Stimulated activated memory B cell treated with anti-CD40 and anti-IgM and Interleukin-4, amounts not matched to agents 10 μg/mL and 1 μg/mL and 100 μg/mL, for 72 hours (primary cell): ENCODE data around the gene JAZF1.

Experiments
- ATAC-seq: fragments of 150-1000 bp; cut with Tn5 transposase; 2 replicates; pipeline ENCODE4 v1.10.0; 2021
- H3K27ac Mint-ChIP-seq: one replicate; pipeline ENCODE4 v1.8.0; 2022; ENCODE audit warnings: mild to moderate bottlenecking, mixed read lengths
- H3K27me3 Mint-ChIP-seq: one replicate; pipeline ENCODE4 v1.8.0; 2022; ENCODE audit warnings: mixed read lengths
- H3K36me3 Mint-ChIP-seq: one replicate; pipeline ENCODE4 v1.8.0; 2022; ENCODE audit warnings: mixed read lengths
- H3K4me1 Mint-ChIP-seq: one replicate; pipeline ENCODE4 v1.8.0; 2022; ENCODE audit warnings: mixed read lengths
- H3K4me3 Mint-ChIP-seq: one replicate; pipeline ENCODE4 v1.8.0; 2022; ENCODE audit warnings: mild to moderate bottlenecking, moderate library complexity, mixed read lengths
- H3K9me3 Mint-ChIP-seq: one replicate; pipeline ENCODE4 v1.8.0; 2022; ENCODE audit warnings: mixed read lengths

JAZF1 gene

DNA sequence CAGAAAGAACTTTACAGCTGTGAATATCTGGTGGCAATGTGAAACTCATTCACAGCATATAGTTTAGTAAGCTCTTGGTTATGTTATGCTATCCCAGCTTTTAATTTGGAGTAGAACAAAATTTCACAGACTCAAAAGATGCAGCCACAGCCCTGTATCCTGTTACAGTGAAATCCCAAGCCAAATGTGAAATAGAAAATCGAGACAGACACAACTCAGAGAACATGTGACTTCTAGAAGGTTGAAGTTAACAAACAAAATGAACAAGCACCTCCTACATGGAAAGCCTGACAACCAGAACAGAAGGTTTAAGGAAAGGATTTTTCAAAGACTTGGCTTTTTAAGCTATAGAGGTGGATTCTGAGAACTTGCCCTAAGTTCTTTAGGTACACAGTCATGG lies 39.6 kb downstream of the JAZF1 start:
- Mint-ChIP-seq H3K27me3 (no peaks in the 10 kb centered on the region), H3K9me3 (no peaks in the 10 kb centered on the region), H3K36me3 (peaks cover 37% of the 10 kb centered on the region), H3K27ac (no peak overlapping the region), H3K4me3 (no peak overlapping the region), H3K4me1 (peaks cover 26% of the 10 kb centered on the region)
- ATAC-seq = no peak

DNA sequence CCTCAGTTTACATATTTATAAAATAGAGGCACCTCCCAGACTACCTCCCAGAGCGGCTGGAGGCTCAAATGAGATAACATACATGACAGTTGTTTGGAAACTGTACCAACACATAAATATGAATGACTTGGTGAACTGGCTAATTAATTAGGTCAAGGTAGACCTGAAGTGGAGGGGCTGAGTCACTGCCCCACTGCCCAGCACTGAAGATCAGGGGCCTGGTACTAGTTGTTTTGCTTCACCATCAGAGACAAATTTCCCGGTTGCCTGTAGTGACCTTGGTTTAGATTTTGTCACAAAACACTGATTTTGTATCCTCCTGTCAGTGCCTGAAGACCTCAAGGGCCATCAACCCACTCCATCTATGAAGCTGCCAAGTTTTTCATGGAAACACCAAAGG lies 41.8 kb downstream of the JAZF1 start:
- H3K4me3 Mint-ChIP-seq = no peak overlapping the region
- no peaks in the 10 kb centered on the region for H3K9me3 Mint-ChIP-seq
- no peak overlapping the region for H3K27ac Mint-ChIP-seq
- H3K36me3 Mint-ChIP-seq = peaks cover 27% of the 10 kb centered on the region
- ATAC-seq = no peak
- peaks cover 17% of the 10 kb centered on the region for H3K4me1 Mint-ChIP-seq
- no peaks in the 10 kb centered on the region for H3K27me3 Mint-ChIP-seq

DNA sequence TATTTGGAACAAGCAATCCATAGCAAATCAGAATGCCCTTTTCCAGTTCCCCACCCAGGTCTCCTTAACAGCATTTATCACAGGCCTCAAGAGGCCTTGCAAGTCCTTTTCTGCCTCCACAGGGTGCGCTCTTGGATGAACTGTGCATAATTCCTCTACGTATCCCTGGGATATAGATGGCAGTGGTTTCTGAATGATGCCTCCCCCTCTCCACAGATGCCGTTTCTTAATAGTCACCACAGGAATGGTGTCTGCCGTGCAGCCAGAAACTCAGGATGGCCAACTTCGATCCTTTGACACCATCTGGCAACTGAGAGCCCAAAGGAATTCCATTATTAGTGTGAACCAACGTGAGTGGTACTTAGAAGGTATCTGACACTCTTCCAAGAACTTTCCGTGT lies 43.1 kb downstream of the JAZF1 start:
- no peak overlapping the region for H3K4me3 Mint-ChIP-seq
- H3K4me1 Mint-ChIP-seq = peaks cover 15% of the 10 kb centered on the region
- H3K36me3 Mint-ChIP-seq = peaks cover 27% of the 10 kb centered on the region
- no peaks in the 10 kb centered on the region for H3K9me3 Mint-ChIP-seq
- H3K27me3 Mint-ChIP-seq = no peaks in the 10 kb centered on the region
- no peak overlapping the region for H3K27ac Mint-ChIP-seq
- ATAC-seq = no peak

DNA sequence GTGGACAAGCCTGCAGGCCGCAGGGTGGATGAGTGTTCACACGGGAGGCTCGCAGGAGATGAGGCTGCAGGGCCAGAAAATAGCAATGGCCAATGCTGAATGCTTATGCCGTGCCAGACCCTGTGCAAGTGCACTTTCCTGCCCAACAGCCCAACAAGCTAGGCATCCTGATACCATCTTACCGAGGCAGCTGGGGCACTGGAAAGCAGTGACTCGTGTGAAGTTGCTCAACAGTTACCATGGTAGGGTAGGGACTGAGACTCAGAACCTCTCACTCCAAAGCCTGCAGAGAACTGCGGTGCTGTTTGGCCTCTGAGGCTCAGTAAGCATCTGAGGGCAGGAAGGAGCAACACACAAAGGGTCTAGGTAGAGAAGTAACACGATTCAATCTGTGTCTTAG lies 43.7 kb downstream of the JAZF1 start:
- ATAC-seq = no peak

DNA sequence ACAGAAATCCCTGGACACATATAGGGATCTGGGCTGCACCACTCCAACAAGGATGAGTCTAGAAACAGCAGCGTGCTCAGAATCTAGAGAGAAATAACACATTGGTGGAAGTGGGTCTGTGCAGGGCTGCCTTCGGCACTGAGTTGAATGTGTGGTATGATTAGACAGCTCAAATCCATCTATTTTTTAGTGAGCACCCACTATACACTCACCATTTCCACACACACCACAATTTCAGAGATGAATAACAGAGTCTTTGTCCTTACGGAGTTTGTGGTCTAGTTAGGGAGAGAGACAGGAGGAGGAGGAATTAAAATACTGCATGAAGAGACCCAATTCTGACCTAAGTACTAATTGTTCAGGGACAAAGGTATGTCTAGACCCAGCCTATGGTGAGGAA lies 44.2 kb downstream of the JAZF1 start:
- H3K4me3 Mint-ChIP-seq = no peak overlapping the region
- H3K27ac Mint-ChIP-seq = no peak overlapping the region
- no peaks in the 10 kb centered on the region for H3K27me3 Mint-ChIP-seq
- no peak for ATAC-seq
- H3K9me3 Mint-ChIP-seq = no peaks in the 10 kb centered on the region
- H3K4me1 Mint-ChIP-seq = peaks cover 17% of the 10 kb centered on the region
- H3K36me3 Mint-ChIP-seq = peaks cover 27% of the 10 kb centered on the region

More for the DNA sequence above, 43.7 kb downstream of the JAZF1 start:
- Mint-ChIP-seq H3K9me3 (no peaks in the 10 kb centered on the region), H3K4me3 (no peak overlapping the region), H3K36me3 (peaks cover 27% of the 10 kb centered on the region), H3K4me1 (peaks cover 13% of the 10 kb centered on the region), H3K27ac (no peak overlapping the region), H3K27me3 (no peaks in the 10 kb centered on the region)

DNA sequence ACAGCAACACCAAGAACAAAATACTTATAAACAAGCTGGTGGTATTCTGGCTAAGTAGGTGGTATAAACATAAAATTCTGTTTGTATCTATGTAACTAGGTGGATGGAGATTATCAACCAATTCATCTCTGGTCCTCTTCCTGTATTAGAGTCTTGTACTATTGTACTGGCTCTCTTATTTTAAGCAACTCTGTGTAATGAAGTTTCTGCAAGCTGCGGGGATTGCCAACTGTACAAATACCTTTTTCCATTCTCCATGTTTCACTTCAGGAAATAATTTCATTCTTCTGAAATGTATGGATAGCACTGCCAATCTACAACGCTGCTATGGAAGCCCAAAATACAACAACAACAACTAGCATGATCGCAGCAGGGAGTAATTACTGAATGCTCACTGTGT lies 44.8 kb downstream of the JAZF1 start:
- Mint-ChIP-seq H3K27ac (no peak overlapping the region), H3K27me3 (no peaks in the 10 kb centered on the region), H3K9me3 (no peaks in the 10 kb centered on the region), H3K4me3 (no peak overlapping the region), H3K4me1 (peaks cover 23% of the 10 kb centered on the region), H3K36me3 (peaks cover 27% of the 10 kb centered on the region)
- no peak for ATAC-seq

DNA sequence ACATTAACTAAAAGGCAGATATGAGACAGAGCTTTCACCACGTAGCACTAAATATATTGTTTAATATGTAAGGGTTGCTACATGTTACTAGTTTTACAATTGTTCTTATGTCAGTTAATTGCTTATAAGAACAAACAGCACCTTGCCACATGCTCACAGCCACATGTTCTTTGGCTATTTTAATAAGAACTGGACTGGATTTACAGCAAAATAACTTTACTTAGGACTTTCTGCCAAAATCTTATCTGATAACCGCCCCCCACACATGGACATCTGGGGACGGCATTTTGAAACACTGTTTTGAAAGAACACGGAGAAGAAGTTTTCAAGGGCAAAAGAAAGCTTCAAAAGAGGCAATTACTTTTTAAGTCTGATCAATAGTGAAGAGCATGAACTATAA lies 45.3 kb downstream of the JAZF1 start:
- H3K36me3 Mint-ChIP-seq = peaks cover 27% of the 10 kb centered on the region
- H3K4me1 Mint-ChIP-seq = peaks cover 28% of the 10 kb centered on the region
- no peak overlapping the region for H3K27ac Mint-ChIP-seq
- H3K27me3 Mint-ChIP-seq = no peaks in the 10 kb centered on the region
- no peaks in the 10 kb centered on the region for H3K9me3 Mint-ChIP-seq
- H3K4me3 Mint-ChIP-seq = no peak overlapping the region
- ATAC-seq = no peak

DNA sequence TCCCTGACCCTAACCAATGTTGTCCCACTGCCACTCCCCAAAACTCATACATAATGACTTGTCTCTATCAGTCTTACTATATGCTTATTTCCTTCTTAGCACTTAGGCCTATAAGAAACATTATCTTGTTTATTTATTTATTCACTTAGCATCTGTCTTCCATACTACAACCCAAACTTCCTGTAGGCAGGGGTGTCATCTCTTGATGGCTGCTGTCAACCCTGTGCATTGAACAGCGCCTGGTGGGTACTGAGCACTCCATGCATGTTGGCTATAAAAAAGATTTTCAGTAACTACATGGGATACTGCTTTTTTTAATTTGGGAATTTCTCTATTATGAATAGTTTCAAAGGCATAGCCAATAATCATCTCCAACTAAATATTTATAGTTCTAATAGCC lies 46.7 kb downstream of the JAZF1 start:
- H3K27me3 Mint-ChIP-seq = no peaks in the 10 kb centered on the region
- H3K9me3 Mint-ChIP-seq = no peaks in the 10 kb centered on the region
- H3K27ac Mint-ChIP-seq = no peak overlapping the region
- peaks cover 35% of the 10 kb centered on the region for H3K4me1 Mint-ChIP-seq
- no peak for ATAC-seq
- H3K4me3 Mint-ChIP-seq = no peak overlapping the region
- peaks cover 21% of the 10 kb centered on the region for H3K36me3 Mint-ChIP-seq

DNA sequence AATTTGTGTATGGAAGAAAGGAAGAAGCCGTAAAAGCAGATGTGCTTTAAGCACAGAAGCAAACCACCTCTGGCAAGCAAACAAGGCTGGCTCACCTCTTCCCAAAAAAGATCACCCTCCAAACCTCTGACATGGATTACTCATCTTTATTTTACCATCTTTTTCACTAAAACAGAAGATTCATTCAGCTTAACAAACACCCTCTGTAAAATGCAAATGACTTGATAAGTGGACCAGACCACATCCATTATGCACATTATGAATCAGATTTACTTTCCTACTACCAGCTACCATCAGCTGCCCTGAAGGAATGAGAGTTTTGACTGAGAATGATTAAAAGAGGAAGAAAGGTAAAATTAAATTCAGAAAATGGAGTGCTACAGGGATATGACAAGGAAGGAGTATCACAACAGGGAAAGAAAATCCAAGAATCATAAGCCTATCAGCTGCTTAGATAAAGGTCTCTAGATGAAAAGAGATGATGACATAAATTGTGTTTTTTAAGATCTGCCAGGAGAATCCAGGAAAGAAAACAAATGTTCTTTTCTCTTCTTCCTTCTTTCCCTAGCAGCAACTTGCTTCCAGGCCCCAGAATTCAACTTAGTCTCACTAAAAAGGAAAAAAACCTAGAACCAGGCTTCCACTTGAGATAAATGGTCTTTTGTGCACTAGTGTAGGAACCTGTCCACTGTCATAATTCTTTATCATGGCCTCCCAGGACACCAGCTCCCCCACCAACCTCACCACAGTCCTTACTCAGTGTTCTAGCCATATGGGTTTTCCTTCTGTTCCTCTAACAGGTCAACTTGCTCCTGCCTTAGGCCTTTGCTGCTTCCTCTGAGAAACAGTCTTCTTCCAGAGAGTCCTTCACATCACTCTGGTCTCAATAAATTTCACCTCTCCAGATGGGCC lies 47.4 kb downstream of the JAZF1 start:
- peaks cover 21% of the 10 kb centered on the region for H3K36me3 Mint-ChIP-seq
- peaks cover 41% of the 10 kb centered on the region for H3K4me1 Mint-ChIP-seq
- H3K4me3 Mint-ChIP-seq = no peak overlapping the region
- peak; percentile 51 for ATAC-seq
- H3K27ac Mint-ChIP-seq = no peak overlapping the region
- no peaks in the 10 kb centered on the region for H3K27me3 Mint-ChIP-seq
- no peaks in the 10 kb centered on the region for H3K9me3 Mint-ChIP-seq

DNA sequence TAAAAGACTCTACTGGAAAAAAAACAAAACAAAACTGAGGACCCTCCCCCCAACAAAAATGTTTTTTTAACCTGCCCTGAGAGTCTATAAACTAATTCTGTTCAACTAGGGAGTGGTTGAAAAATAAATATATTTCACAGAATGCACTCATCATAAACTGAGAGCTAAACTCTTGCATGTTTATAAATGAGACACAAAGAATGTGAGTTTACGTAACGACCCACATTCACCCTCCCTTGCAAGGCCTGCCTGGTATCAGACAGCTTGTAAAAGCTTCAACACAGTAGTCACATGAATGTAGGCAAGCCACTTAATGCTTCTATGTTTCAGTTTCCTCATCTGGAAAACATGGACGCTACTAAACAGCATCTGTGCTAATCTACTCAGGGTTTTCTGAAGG lies 50.3 kb downstream of the JAZF1 start:
- H3K36me3 Mint-ChIP-seq = peaks cover 13% of the 10 kb centered on the region
- no peaks in the 10 kb centered on the region for H3K27me3 Mint-ChIP-seq
- no peak for ATAC-seq
- H3K4me3 Mint-ChIP-seq = no peak overlapping the region
- H3K27ac Mint-ChIP-seq = no peak overlapping the region
- no peaks in the 10 kb centered on the region for H3K9me3 Mint-ChIP-seq
- peaks cover 68% of the 10 kb centered on the region for H3K4me1 Mint-ChIP-seq

DNA sequence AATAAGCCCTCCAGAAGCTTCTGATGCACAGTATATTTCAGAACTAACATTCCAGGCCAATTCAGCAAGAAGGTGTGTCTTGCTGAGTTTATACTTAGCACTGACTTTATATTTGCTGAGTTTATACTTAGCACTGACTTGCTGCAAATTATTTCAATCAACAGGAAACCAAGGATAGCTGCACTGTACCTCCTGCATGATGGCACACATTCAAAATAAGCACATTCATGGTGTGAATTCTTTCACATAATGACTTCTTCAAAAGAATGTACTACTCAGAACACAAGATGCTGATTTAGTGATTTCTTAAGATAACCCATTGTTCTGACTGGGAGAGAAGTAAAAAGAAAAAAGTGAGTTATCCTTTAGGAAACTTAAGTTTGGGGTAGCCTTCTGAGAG lies 52.0 kb downstream of the JAZF1 start:
- Mint-ChIP-seq H3K27ac (peak overlapping the region; percentile 17), H3K27me3 (no peaks in the 10 kb centered on the region), H3K36me3 (peaks cover 13% of the 10 kb centered on the region)

DNA sequence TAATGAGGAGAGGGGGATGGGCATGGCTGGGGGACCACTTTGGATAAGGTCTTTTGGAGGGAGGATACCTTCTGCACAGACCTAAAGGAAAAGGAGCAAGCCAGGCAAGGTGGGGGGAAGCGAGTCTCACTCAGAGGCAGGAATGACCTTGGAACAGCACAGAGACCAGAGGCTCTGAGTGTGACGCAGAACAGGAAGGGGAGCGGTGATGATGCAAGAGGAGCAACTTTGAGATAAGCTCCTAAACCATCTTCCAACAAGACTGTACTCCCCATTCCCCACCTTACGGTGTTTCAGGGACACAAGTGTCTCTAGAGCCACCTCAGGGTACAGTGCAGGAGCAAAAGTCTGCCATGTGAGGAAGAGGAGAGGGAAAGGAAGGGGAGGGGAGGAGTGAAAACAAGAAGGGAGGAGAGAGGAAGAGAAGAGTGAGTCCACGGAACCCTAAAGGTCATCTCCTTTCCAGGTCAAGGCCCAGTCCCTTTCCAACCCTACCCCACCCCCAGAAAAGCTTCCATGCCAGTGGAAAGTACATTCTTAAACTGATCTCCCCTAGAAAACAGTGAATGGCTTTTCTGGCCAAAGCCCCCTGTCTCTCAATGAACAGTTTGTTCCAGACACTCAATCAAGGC lies 54.1 kb downstream of the JAZF1 start:
- H3K27ac Mint-ChIP-seq = peak overlapping the region; percentile 54
- peaks cover 90% of the 10 kb centered on the region for H3K4me1 Mint-ChIP-seq
- no peak overlapping the region for H3K4me3 Mint-ChIP-seq
- no peaks in the 10 kb centered on the region for H3K27me3 Mint-ChIP-seq
- no peaks in the 10 kb centered on the region for H3K9me3 Mint-ChIP-seq
- H3K36me3 Mint-ChIP-seq = peaks cover 31% of the 10 kb centered on the region
- no peak for ATAC-seq

More for the DNA sequence above, 52.0 kb downstream of the JAZF1 start:
- Mint-ChIP-seq H3K9me3 (no peaks in the 10 kb centered on the region), H3K4me3 (no peak overlapping the region), H3K4me1 (peaks cover 80% of the 10 kb centered on the region)
- no peak for ATAC-seq

DNA sequence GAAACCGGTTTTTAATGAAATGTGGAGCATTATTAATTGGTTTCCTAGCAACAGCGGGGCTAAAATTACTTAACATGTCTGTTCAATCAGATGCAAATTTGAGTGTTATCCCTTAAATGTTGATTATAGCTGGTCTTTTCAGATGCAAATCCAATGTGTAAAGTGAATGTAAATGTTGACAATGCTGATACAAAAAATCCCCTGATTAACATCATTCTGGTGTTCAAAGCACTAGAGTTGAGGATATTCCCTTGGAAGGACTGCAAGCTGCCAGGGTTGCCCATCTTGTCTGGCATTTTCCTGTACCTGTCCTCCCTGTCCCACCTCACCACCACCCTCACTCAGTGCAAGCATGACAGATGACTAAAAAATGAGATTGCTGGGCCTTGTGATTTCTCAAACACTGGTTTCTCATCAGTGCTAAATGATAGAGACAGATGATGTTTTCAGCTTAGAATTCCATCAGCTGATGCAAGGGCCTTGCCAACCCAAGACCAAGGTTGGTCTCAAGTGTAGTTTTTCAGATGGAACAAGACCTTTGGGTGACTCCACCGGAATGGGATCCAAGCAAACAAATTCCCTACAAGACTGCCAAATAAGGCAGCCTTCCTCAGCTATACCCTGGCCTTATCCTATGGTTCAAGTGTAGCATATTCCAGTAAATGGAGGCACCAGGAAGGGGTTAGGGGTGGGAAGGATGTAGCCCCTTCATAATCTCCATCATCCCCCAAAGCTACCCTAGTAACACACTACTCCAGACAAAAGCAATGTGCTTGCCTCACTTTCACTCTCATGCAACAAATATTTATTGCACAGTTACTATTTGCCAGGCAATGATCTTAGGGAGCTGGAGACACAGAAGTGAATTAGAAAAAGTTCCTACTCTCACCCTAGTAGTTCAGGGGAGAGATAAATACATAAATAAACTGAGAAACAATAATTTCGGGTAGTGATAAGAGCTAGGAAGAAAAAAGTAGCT lies 54.9 kb downstream of the JAZF1 start:
- H3K27ac Mint-ChIP-seq = peak overlapping the region; percentile 54

DNA sequence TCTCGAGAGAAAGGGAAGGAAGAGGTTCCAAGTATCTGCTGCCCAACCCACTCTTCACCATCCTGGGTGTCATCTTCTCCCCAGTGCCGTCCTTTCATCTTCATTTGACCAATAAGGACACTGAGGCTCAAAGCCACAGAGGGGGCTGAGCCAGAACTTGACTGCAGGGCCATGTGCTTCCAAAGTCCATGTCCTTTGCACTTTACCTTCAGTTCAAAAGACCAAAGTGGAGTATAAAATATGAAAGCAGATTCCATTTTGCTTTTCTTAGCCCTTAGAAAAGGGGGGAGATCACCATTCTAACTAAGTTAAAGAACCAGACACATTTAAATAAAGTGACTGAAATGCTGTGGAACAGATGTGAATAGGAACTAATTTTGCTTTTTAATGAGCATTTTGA lies 56.2 kb downstream of the JAZF1 start:
- no peaks in the 10 kb centered on the region for H3K27me3 Mint-ChIP-seq
- H3K4me1 Mint-ChIP-seq = peaks cover 96% of the 10 kb centered on the region
- no peak overlapping the region for H3K4me3 Mint-ChIP-seq
- peaks cover 41% of the 10 kb centered on the region for H3K36me3 Mint-ChIP-seq
- H3K9me3 Mint-ChIP-seq = no peaks in the 10 kb centered on the region
- no peak for ATAC-seq
- H3K27ac Mint-ChIP-seq = peak overlapping the region; percentile 20

More for the DNA sequence above, 54.9 kb downstream of the JAZF1 start:
- peaks cover 90% of the 10 kb centered on the region for H3K4me1 Mint-ChIP-seq
- ATAC-seq = no peak
- H3K27me3 Mint-ChIP-seq = no peaks in the 10 kb centered on the region
- H3K4me3 Mint-ChIP-seq = no peak overlapping the region
- peaks cover 34% of the 10 kb centered on the region for H3K36me3 Mint-ChIP-seq
- H3K9me3 Mint-ChIP-seq = no peaks in the 10 kb centered on the region

DNA sequence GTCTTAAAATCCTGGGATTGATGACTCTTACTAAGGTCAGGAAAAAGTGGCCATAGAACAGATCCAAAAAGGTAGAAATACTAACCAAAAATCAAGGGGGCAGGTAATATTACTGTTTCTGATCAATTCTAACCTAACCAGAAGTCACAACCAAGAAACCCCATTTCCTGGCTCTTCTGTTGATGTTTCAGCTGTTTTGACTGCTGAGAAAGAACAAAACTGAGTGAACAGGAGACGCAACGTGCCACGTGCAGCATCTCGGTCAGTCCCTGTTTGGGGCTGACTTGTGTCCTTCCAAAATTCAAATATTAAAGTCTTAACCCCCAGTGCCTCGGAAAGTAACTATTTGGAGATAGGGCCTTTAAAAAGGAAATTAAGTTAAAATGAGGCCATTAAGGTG lies 56.8 kb downstream of the JAZF1 start:
- peak overlapping the region; percentile 20 for H3K27ac Mint-ChIP-seq
- peaks cover 95% of the 10 kb centered on the region for H3K4me1 Mint-ChIP-seq
- ATAC-seq = peak; percentile 68
- peaks cover 41% of the 10 kb centered on the region for H3K36me3 Mint-ChIP-seq
- H3K27me3 Mint-ChIP-seq = no peaks in the 10 kb centered on the region
- H3K4me3 Mint-ChIP-seq = no peak overlapping the region
- H3K9me3 Mint-ChIP-seq = no peaks in the 10 kb centered on the region
